Retinal pigment epithelial cell (primary cell): ENCODE results near the gene BLTP3A.

Experiments used
- DNase-seq: peaks from one replicate; pipeline ENCODE4 v3.0.0-alpha.2; 2010; ENCODE audit warnings: low read depth
- H3K4me3 ChIP-seq: 2 replicates; pipeline ENCODE4 v1.5.1; 2011; ENCODE audit warnings: mild to moderate bottlenecking, low read length, control low read depth, moderate library complexity
- TF ChIP-seq, protein P1 (sequence below): conservative IDR thresholded peaks from 2 replicates; pipeline ENCODE4 v1.5.1; 2011; ENCODE audit warnings: low read depth, low read length, control low read depth, inconsistent platforms

Gene BLTP3A

DNA sequence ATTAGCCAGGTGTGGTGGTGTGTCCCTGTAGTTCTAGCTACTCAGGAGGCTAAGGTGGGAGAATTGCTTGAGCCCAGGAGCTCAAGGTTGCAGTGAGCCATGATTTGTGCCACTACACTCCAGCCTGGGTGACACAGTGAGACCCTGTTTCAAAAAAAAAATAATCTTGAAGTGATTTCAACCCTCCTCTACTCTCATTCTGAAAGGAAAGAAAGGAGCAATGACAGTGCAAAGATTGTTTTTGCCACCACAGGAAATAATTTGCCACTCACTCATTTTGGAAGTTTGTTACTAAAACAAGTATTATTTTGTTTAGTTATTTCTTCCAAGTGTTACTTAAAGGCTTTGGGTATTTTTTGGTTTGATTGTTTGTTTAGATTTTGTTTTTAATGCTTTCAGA lies 45.6 kb downstream of the BLTP3A start:
- TF ChIP-seq, protein P1, sequence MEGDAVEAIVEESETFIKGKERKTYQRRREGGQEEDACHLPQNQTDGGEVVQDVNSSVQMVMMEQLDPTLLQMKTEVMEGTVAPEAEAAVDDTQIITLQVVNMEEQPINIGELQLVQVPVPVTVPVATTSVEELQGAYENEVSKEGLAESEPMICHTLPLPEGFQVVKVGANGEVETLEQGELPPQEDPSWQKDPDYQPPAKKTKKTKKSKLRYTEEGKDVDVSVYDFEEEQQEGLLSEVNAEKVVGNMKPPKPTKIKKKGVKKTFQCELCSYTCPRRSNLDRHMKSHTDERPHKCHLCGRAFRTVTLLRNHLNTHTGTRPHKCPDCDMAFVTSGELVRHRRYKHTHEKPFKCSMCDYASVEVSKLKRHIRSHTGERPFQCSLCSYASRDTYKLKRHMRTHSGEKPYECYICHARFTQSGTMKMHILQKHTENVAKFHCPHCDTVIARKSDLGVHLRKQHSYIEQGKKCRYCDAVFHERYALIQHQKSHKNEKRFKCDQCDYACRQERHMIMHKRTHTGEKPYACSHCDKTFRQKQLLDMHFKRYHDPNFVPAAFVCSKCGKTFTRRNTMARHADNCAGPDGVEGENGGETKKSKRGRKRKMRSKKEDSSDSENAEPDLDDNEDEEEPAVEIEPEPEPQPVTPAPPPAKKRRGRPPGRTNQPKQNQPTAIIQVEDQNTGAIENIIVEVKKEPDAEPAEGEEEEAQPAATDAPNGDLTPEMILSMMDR = no peak
- H3K4me3 ChIP-seq = no peak overlapping the region
- DNase-seq = no peak

DNA sequence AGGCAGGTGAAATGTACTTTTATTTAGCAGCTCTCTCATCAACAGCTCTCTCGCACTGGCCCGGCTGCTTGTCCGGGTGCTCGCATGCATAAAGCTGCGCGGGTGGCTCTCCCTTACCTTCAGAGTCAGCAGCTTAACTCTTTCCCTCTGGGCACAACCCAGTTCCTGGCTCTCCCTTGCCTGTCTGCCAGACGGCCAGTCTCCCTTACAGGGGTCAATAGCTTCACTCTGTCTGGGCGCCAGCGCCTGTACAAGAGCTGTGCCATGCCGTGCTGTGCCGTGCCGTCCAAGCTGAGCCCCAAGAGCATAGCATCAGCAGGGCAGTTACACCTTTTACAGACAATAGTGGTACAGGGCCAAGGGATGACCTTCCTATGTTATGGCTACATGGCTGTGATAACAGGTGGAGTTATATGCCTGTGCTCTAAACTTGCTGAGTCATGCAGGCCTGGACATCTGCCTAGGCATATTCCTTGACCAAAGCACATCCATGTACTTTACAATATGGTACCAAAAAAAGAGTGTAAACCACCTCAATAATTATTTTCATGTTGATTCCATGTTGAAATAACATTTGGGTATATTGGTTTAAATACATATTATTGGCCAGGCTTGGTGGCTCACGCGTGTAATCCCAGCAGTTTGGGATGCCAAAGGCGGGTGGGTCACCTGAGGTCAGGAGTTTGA lies 47.9 kb downstream of the BLTP3A start:
- H3K4me3 ChIP-seq = no peak overlapping the region
- DNase-seq = no peak
- TF ChIP-seq, protein P1 = no peak
